ENCODE data around the gene GPR162. TPM values are rescaled to one million over a fixed set of nuclear protein-coding genes. Genes with fewer than 3 reads are reported as not detected.

The GPR162 gene
- total and polyA plus RNA-seq, 11 donors = 1.8 to 7.7 (median 3.0) TPM

DNA sequence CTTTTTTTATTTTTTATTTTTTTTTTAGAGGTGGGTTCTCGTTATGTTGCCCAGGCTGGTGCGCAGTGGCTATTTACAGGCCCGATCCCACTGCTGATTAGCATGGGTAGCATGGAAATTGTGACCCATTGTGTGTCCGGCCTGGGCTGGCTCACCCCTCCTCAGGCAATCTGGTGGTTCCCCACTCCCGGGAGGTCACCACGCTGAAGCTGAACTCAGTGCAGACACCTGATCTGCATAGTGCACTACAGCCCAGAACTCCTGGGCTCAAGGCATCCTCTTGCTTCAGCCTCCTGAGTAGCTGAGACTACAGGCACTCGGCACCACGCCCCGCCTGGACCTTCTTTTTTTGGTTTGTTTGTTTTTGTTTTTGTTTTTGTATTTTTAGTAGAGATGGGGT is 37.8 kb upstream of the GPR162 start:
- ATAC-seq = no peak
- no peak for DNase-seq
- intact Hi-C loops (cut with DNase I) = no loop called here
- Histone ChIP-seq H3K9me3 (no peaks in the 10 kb centered on the region), H3K4me1 (peaks cover 0 to 36% (median 6%) of the 10 kb centered on the region in 12 donors), H3K27ac (no peak overlapping the region), H3K36me3 (no peaks in the 10 kb centered on the region), H3K27me3 (no peaks in the 10 kb centered on the region), H3K4me3 (no peak overlapping the region)
- 92 to 94% (median 93%) methylated on average over 9 of the region's 9 CpGs for WGBS, 4 donors
- TF ChIP-seq, protein P1, sequence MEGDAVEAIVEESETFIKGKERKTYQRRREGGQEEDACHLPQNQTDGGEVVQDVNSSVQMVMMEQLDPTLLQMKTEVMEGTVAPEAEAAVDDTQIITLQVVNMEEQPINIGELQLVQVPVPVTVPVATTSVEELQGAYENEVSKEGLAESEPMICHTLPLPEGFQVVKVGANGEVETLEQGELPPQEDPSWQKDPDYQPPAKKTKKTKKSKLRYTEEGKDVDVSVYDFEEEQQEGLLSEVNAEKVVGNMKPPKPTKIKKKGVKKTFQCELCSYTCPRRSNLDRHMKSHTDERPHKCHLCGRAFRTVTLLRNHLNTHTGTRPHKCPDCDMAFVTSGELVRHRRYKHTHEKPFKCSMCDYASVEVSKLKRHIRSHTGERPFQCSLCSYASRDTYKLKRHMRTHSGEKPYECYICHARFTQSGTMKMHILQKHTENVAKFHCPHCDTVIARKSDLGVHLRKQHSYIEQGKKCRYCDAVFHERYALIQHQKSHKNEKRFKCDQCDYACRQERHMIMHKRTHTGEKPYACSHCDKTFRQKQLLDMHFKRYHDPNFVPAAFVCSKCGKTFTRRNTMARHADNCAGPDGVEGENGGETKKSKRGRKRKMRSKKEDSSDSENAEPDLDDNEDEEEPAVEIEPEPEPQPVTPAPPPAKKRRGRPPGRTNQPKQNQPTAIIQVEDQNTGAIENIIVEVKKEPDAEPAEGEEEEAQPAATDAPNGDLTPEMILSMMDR (IDR thresholded peaks at IDR 0.05) = no peak
- no peak for TF ChIP-seq POLR2A (IDR thresholded peaks at IDR 0.05)

DNA sequence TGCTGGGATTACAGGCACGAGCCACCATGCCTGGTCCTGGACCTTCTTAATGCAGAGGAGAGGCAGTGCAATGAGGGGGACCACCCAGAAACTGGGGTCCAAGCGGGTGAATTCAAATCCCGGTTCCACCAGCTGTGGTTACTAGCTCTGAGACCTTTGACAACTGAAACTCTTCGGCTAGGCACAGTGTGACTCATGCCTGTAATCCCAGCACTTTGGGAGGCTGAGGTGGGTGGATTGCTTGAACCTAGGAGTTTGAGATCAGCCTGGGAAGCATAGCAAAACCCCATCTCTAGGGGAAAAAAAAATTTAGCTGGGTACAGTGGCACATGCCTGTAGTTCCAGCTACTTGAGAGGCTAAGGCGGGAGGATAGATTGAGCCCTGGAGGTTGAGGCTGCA is 37.3 kb upstream of the GPR162 start:
- no peaks in the 10 kb centered on the region for H3K9me3 ChIP-seq
- WGBS, 4 donors = 82 to 95% (median 94%) methylated on average over 5 of the region's 5 CpGs
- no peak overlapping the region for H3K27ac ChIP-seq
- TF ChIP-seq, protein P1 (IDR thresholded peaks at IDR 0.05) = no peak
- no peak for TF ChIP-seq POLR2A (IDR thresholded peaks at IDR 0.05)
- H3K27me3 ChIP-seq = no peaks in the 10 kb centered on the region
- H3K4me1 ChIP-seq = peaks cover 0 to 36% (median 3%) of the 10 kb centered on the region in 12 donors
- ATAC-seq = no peak
- H3K36me3 ChIP-seq = no peaks in the 10 kb centered on the region
- DNase-seq = no peak
- intact Hi-C loops (cut with DNase I) = no loop called here
- H3K4me3 ChIP-seq = no peak overlapping the region

DNA sequence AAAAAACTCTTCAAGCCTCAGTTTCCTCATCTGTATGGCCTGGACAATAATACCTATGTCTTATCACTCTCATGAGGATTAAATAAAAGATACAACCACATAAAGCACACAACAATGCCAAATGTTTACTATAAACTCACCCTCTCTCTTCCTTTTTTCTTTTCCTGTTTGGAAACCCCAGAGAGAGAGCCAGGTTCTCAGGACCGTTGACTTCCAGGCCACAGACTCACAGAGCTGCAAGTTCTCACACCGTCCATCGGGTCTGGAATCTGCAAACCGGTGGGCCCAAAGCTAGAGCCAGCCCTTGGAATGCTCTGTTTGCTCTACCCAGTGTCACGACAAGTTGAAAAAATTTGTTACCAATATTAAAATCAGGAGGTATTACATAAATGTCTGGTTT is 36.9 kb upstream of the GPR162 start:
- peaks cover 0 to 36% (median 2%) of the 10 kb centered on the region in 12 donors for H3K4me1 ChIP-seq

DNA sequence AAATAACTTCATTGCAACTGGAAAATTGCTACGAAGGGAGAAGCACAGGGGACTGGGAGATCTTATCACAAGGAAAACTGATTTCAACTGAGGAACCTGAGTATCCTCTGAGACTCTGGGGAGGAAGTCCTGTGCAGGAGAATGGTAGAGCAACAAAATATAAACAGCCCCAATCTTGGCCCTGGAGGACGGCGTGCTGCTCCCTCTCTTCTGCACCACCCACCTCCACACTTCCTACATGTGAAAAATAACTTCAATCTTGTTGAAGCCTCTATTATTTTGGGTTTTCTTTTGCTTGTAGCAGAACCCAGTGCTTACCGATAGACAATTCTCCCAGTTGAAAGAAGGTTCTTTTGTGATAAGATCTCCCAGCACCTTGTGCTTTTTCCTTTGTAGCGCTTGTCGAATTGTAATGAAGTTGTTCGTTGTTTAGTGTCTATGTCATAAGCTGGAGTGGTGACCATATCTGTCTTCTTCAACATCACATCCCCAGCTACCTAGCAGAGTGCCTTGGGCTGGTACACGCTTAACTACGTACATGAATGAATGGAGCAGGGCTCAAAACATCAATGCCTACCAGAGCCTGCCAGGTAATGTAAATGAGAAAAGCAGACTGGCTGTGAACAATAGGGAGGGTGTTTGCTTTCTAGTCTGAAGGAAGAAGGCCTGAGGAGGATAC is 35.1 kb upstream of the GPR162 start:
- Histone ChIP-seq H3K9me3 (no peaks in the 10 kb centered on the region), H3K4me1 (peaks cover 0 to 40% (median 2%) of the 10 kb centered on the region in 12 donors), H3K27me3 (no peaks in the 10 kb centered on the region), H3K27ac (peak overlapping the region in 3 of 12 donors; percentile 8 to 65 (median 35)), H3K36me3 (no peaks in the 10 kb centered on the region), H3K4me3 (no peak overlapping the region)
- no peak for TF ChIP-seq POLR2A (IDR thresholded peaks at IDR 0.05)
- ATAC-seq (no peak), DNase-seq (no peak)
- 55 to 75% (median 60%) methylated on average over 9 of the region's 9 CpGs for WGBS, 4 donors
- intact Hi-C loops (cut with DNase I) = no loop called here

More for the DNA sequence above, 36.9 kb upstream of the GPR162 start:
- no peak overlapping the region for H3K27ac ChIP-seq
- H3K9me3 ChIP-seq = no peaks in the 10 kb centered on the region
- H3K36me3 ChIP-seq = no peaks in the 10 kb centered on the region
- no peaks in the 10 kb centered on the region for H3K27me3 ChIP-seq
- intact Hi-C loops (cut with DNase I) = no loop called here
- no peak for TF ChIP-seq POLR2A (IDR thresholded peaks at IDR 0.05)
- TF ChIP-seq, protein P1 (IDR thresholded peaks at IDR 0.05) = no peak
- H3K4me3 ChIP-seq = no peak overlapping the region
- WGBS, 4 donors = 56 to 76% (median 71%) methylated on average over 5 of the region's 5 CpGs
- ATAC-seq = no peak
- no peak for DNase-seq

DNA sequence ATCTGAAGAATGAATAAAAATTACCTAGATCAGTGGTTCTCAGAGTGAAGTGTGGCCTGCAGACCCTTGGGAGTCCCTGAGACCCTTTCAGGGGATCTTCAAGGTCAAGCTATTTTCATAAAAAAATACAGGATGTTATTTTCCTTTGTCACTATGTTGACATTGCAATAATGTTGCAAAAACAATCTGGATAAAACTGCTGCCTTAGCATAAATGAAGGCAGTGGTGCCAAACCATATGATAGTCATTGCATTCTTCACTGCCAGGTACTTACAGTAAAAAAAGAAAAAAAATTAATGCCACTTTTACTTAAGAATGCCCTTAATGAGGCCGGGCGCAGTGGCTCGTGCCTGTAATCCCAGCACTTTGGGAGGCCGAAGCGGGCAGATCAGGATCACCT is 34.3 kb upstream of the GPR162 start:
- DNase-seq (no peak), ATAC-seq (no peak)
- Histone ChIP-seq H3K4me3 (no peak overlapping the region), H3K27me3 (no peaks in the 10 kb centered on the region), H3K9me3 (no peaks in the 10 kb centered on the region), H3K36me3 (no peaks in the 10 kb centered on the region), H3K4me1 (peaks cover 0 to 44% (median 2%) of the 10 kb centered on the region in 12 donors), H3K27ac (peak overlapping the region in 2 of 12 donors; percentile 35 to 65)
- TF ChIP-seq, protein P1 (IDR thresholded peaks at IDR 0.05) = no peak
- TF ChIP-seq POLR2A (IDR thresholded peaks at IDR 0.05) = no peak
- intact Hi-C loops (cut with DNase I) = no loop called here
- WGBS, 4 donors = 95 to 97% (median 96%) methylated on average over 5 of the region's 5 CpGs

Data from heart left ventricle (tissue), 16 donors.